Duodenal mucosa (tissue), 2 donors: ENCODE results near the gene BCAS2.

Source experiments
- H3K27ac ChIP-seq: one replicate; pipeline ENCODE4 v1.7.0; 2013; ENCODE audit warnings: low read depth, low read length
- H3K27me3 ChIP-seq, 2 donors: one replicate each; pipeline ENCODE4 v1.7.0; 2013; ENCODE audit warnings: low read length in 2 of 2, control low read depth in 1 of 2; ENCODE audit not compliant: insufficient read depth in 2 of 2, control insufficient read depth in 1 of 2
- H3K36me3 ChIP-seq, 2 donors: one replicate each; pipeline ENCODE4 v1.7.0; 2013; ENCODE audit warnings: low read length in 2 of 2, control low read depth in 1 of 2; ENCODE audit not compliant: insufficient read depth in 2 of 2, control insufficient read depth in 1 of 2
- H3K4me1 ChIP-seq, 2 donors: one replicate each; pipeline ENCODE4 v1.7.0; 2013; ENCODE audit warnings: low read length in 2 of 2, control low read depth in 1 of 2; ENCODE audit not compliant: insufficient read depth in 2 of 2, control insufficient read depth in 1 of 2
- H3K4me3 ChIP-seq, 2 donors: one replicate each; pipeline ENCODE4 v1.7.0; 2013; ENCODE audit warnings: low read length in 2 of 2, low read depth in 1 of 2
- H3K9ac ChIP-seq, 2 donors: one replicate each; pipeline ENCODE4 v1.7.0; 2013; ENCODE audit warnings: low read length in 2 of 2, low read depth in 1 of 2
- H3K9me3 ChIP-seq, 2 donors: one replicate each; pipeline ENCODE4 v1.7.0; 2013; ENCODE audit warnings: low read length in 2 of 2, control low read depth in 1 of 2; ENCODE audit not compliant: control insufficient read depth in 1 of 2

Gene BCAS2

DNA sequence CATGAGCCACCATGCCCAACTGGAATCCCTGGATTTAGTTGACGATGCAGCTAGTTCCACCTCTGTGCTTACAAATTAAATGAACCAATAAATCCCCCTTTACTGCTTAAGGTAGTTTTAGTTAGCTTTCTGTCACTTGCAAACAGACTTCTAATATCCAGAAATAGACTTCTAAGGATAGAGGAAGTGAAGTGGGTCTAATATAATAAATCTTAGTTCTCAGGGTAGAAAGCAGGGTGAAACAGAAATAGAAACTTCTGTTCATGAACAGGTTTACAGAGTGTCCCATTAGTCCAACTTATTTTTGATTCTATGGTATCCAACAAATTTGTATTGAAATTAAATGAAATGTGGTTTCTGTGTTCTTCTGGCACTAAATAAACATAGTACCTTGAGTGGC, 20.1 kb downstream of the BCAS2 start:
- no peaks in the 10 kb centered on the region for H3K4me1 ChIP-seq
- no peak overlapping the region for H3K27ac ChIP-seq
- H3K9me3 ChIP-seq = no peaks in the 10 kb centered on the region
- no peak overlapping the region for H3K4me3 ChIP-seq
- H3K36me3 ChIP-seq = peaks cover 0 to 16% of the 10 kb centered on the region in 2 donors
- no peak overlapping the region for H3K9ac ChIP-seq
- H3K27me3 ChIP-seq = no peaks in the 10 kb centered on the region

- Histone ChIP-seq H3K36me3 (peaks cover 0 to 2% of the 10 kb centered on the region in 2 donors), H3K9me3 (no peaks in the 10 kb centered on the region), H3K9ac (no peak overlapping the region), H3K27ac (no peak overlapping the region), H3K27me3 (no peaks in the 10 kb centered on the region), H3K4me3 (no peak overlapping the region), H3K4me1 (no peaks in the 10 kb centered on the region)
Measured at GRCh38 chr1:114559356-114559755, 22.1 kb downstream of the BCAS2 start.

DNA sequence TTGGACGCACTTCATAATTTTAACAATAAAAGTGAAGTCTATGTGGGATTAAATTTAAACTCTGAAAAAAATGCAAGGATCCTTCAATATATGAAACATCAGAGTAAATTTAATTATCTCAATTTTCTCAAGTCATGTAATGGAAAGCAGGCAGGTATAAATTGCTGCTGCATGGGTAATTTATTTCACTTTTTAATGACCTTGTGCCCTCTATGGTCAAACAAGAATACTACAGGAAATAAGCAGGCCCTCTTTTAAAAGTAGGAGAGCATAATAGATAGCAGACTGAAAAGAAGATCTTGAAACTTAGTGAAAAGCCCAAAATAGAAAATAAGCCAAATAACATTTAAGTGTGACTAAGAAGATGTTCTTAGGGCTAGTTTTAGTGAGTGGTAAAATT, 22.9 kb downstream of the BCAS2 start:
- Histone ChIP-seq H3K27me3 (no peaks in the 10 kb centered on the region), H3K27ac (no peak overlapping the region), H3K9ac (no peak overlapping the region), H3K36me3 (no peaks in the 10 kb centered on the region), H3K4me1 (no peaks in the 10 kb centered on the region), H3K9me3 (no peaks in the 10 kb centered on the region), H3K4me3 (no peak overlapping the region)

DNA sequence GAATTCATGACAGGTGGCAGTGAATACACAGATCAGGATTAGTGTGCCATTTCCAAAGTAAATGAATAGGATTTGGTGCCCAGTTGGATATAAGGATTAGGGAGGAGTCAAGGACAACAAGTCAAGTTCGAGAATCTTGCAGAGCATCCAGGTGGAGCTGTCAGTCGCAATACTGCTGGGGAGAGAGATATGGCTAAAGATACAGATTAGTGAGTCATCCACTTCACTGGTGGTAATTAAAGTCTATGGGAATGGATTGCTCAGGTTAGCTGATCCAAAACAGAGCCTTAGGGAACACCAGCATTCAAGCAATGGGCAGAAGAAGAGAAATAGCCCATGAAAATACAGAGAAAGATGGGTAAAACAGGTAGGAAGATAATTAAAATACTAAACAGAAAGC, 26.8 kb downstream of the BCAS2 start:
- H3K27me3 ChIP-seq = no peaks in the 10 kb centered on the region
- H3K9ac ChIP-seq = no peak overlapping the region
- H3K36me3 ChIP-seq = no peaks in the 10 kb centered on the region
- H3K4me3 ChIP-seq = no peak overlapping the region
- H3K27ac ChIP-seq = no peak overlapping the region
- H3K4me1 ChIP-seq = no peaks in the 10 kb centered on the region
- no peaks in the 10 kb centered on the region for H3K9me3 ChIP-seq

- no peak overlapping the region for H3K4me3 ChIP-seq
- no peaks in the 10 kb centered on the region for H3K36me3 ChIP-seq
- no peaks in the 10 kb centered on the region for H3K4me1 ChIP-seq
- H3K27ac ChIP-seq = no peak overlapping the region
- no peaks in the 10 kb centered on the region for H3K9me3 ChIP-seq
- no peaks in the 10 kb centered on the region for H3K27me3 ChIP-seq
- H3K9ac ChIP-seq = no peak overlapping the region
Measured at GRCh38 chr1:114552106-114552639, 29.2 kb downstream of the BCAS2 start.

- no peaks in the 10 kb centered on the region for H3K27me3 ChIP-seq
- no peaks in the 10 kb centered on the region for H3K4me1 ChIP-seq
- no peak overlapping the region for H3K4me3 ChIP-seq
- no peak overlapping the region for H3K27ac ChIP-seq
- no peaks in the 10 kb centered on the region for H3K9me3 ChIP-seq
- H3K9ac ChIP-seq = no peak overlapping the region
- H3K36me3 ChIP-seq = no peaks in the 10 kb centered on the region
Measured at GRCh38 chr1:114551400-114551799, 30.0 kb downstream of the BCAS2 start.

GRCh38 chr1:114550336-114550735, 31.1 kb downstream of the BCAS2 start:
- Histone ChIP-seq H3K36me3 (no peaks in the 10 kb centered on the region), H3K9ac (no peak overlapping the region), H3K4me3 (no peak overlapping the region)

GRCh38 chr1:114549137-114549536, 32.3 kb downstream of the BCAS2 start:
- no peak overlapping the region for H3K9ac ChIP-seq
- no peaks in the 10 kb centered on the region for H3K9me3 ChIP-seq
- H3K27me3 ChIP-seq = no peaks in the 10 kb centered on the region
- no peak overlapping the region for H3K4me3 ChIP-seq
- H3K27ac ChIP-seq = no peak overlapping the region
- H3K36me3 ChIP-seq = no peaks in the 10 kb centered on the region
- no peaks in the 10 kb centered on the region for H3K4me1 ChIP-seq

More at GRCh38 chr1:114550336-114550735, 31.1 kb downstream of the BCAS2 start:
- no peaks in the 10 kb centered on the region for H3K9me3 ChIP-seq
- no peaks in the 10 kb centered on the region for H3K4me1 ChIP-seq
- no peak overlapping the region for H3K27ac ChIP-seq
- no peaks in the 10 kb centered on the region for H3K27me3 ChIP-seq

DNA sequence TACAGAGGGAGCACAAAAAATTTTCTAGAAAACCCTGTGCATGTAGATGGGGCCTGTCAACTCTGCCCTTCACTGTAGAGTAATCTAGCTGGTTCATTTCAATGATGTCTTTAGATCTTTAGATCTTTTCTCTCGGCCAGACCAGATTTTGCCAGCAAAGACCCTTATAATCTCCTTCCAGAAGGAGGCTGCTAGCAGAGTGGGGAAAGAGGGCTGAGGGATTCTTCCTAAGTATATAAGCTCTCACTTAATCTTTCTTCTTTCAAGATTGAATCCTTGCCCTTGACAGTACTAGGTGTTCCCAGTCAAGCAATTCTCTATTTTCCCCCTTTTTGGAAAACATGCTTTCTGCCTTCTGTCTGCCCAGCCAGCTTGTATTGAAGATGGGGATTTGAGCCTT, 34.3 kb downstream of the BCAS2 start:
- Histone ChIP-seq H3K4me3 (no peak overlapping the region), H3K9me3 (no peaks in the 10 kb centered on the region), H3K9ac (no peak overlapping the region), H3K27me3 (no peaks in the 10 kb centered on the region), H3K4me1 (no peaks in the 10 kb centered on the region), H3K36me3 (no peaks in the 10 kb centered on the region), H3K27ac (no peak overlapping the region)

GRCh38 chr1:114545796-114546195, 35.6 kb downstream of the BCAS2 start:
- no peaks in the 10 kb centered on the region for H3K4me1 ChIP-seq
- no peak overlapping the region for H3K4me3 ChIP-seq
- H3K36me3 ChIP-seq = no peaks in the 10 kb centered on the region
- H3K27ac ChIP-seq = no peak overlapping the region
- no peak overlapping the region for H3K9ac ChIP-seq
- no peaks in the 10 kb centered on the region for H3K9me3 ChIP-seq
- H3K27me3 ChIP-seq = no peaks in the 10 kb centered on the region

DNA sequence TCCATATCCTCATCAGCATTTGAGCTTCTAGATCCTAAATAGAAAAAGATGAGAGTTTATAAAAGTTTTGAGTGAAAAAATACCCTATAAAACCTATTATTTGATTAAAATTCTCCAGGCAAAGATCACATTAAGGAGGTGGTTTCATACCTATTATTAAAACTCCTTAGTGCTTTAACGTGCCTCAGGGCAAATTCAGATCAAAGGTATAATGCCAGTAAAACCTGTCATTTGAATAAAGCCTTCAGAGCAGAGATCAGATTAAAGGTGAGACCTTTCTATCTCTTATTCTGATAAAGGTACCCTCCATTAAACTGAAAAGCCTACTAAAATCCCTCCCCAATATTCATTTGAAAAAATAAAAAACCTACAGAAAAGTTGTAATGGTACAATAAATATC, 36.1 kb downstream of the BCAS2 start:
- H3K27ac ChIP-seq = no peak overlapping the region
- no peaks in the 10 kb centered on the region for H3K9me3 ChIP-seq
- H3K27me3 ChIP-seq = no peaks in the 10 kb centered on the region
- H3K9ac ChIP-seq = no peak overlapping the region
- H3K4me1 ChIP-seq = no peaks in the 10 kb centered on the region
- H3K36me3 ChIP-seq = no peaks in the 10 kb centered on the region
- H3K4me3 ChIP-seq = no peak overlapping the region
